IPS-11a (cell line): ENCODE data around the gene ANKRD11.
"Not testable (repeated sequence)": the region's sequence is repeated elsewhere in the genome, so short reads cannot be mapped to it uniquely, and the experiment has no call there.

Experiments
- H3K4me3 ChIP-seq: one replicate; pipeline ENCODE4 v1.5.1; 2013; ENCODE audit warnings: low read depth, low read length, control low read depth

The ANKRD11 gene

DNA sequence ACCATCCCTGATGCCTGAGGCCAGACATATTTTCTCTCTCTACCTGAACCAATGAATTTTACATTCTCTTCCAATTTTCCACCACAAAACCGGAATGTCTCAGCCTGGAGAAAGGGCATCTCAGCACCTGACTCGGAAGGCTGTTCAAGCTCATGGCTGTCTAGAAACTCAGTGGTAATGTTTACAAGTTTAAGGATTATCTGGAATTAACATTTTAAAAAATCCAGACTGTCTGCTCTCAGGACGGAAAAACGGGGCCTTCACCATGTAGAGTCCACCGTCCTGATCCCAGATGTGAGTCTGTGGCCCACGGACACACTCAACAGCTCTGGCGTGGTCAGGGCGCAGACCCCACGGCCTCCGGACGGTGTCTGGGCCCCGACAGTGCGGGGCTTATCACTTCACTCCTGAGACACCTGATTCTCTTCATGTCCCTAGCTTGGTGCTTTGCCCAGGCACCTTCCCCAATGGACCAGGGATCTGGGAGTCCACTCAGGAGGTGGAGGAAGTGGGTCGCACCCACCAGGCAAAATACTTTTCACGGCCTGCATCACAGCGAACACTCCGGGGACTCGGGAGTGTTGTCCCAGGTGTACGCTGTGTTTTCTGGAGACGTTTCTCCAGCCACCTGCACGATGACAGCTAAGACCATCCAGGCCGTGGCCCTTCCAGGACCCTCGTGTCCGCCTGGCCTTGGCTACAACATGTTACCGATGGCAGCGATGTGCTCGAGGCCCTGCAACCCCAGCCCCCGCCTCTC, 171.3 kb downstream of the ANKRD11 start:
- H3K4me3 ChIP-seq: no peak overlapping the region

DNA sequence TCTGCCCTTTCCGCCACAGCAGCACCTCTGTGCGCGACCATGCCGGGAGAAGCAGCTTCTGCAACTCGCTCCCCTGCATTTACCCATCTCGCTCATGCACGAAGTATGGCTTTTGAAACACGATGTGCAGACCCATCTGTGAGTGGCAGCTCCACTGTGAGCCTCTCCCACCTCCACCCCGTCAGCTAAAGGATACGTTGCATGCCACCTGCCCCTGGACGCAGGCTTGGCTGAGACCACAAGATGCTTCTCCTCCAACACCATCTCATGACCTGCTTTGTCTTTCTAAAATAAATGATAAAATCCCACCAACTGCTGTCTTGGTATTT, 172.0 kb downstream of the ANKRD11 start:
- H3K4me3 ChIP-seq: no peak overlapping the region

DNA sequence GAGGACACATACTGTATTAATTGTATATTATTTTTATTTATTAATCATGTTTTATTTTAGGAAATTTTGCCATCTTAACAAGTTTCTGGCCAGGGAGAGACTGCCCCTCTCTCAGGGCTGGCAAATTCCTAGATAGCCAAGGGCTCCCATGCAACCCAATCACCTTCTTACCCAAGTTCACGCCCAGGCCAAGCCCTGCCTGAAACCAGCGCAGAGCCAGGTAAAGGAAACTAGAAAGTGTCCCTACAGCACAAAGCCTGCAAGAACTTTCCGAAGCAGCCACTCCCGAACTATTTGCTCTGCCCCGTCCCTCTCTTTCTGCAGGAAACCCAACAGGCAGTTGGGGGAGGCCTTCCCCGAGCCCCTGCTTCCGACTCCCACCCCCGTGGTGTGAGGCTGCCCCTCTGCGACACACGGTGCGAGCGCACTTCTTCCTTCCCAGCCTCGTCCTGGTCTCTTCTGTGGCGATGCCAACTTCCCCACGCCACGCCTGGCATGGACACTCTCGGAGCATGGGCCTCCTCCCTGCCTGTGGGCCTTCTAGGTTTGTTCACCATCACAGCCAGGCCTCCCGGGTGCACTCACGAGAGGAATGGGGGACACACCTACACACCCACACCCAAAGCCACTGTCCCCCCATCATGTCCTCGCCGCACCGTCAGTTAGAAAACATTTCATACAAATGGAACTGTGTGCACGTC, 172.5 kb downstream of the ANKRD11 start:
- H3K4me3 ChIP-seq: no peak overlapping the region

DNA sequence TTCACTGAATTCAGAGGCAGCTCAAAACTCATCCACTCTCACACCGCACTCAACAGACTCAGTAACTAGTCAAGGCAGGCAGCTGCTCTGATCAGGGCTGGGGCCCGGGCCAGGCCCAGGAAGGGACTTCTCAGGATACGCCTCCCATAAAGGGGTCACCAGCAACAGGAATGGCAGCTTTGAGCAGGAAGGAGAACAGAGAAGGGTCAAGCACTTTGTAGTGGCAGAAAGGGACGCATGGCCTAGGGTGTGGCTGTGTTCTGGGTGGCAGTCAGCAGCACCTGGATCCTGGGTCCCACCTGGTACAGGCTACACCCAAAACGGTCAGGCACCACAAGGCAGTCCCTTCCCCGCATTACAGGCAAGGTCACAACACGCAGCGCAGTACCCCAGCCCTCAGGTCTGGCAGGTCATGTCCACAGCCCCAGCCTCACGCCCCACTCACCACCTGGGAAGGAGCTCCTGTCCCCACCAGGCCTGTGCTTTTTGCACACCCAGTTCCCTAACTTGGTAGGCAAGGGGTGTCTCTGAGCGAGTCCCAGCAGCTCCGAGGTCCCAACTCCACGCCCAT, 173.2 kb downstream of the ANKRD11 start:
- no peak overlapping the region for H3K4me3 ChIP-seq

DNA sequence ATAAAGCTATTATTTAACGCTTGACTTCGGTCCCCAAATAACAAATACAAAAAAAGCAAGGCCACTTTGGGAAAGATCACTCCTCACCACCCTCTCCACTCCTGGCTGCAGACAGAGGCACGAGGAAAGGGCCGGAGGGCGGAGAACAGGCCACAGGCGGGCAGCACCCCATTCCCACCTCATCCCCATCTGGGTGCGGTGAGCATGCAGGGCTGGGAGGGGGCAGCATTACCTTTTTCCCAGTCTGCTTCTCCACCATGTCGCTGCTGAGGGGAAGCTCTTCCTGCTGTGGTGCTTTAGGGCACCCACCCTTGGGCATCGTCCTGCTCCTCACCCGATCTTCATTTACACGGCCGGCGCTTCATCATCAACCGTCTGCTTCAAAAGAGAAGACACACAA, 173.7 kb downstream of the ANKRD11 start:
- H3K4me3 ChIP-seq: no peak overlapping the region

DNA sequence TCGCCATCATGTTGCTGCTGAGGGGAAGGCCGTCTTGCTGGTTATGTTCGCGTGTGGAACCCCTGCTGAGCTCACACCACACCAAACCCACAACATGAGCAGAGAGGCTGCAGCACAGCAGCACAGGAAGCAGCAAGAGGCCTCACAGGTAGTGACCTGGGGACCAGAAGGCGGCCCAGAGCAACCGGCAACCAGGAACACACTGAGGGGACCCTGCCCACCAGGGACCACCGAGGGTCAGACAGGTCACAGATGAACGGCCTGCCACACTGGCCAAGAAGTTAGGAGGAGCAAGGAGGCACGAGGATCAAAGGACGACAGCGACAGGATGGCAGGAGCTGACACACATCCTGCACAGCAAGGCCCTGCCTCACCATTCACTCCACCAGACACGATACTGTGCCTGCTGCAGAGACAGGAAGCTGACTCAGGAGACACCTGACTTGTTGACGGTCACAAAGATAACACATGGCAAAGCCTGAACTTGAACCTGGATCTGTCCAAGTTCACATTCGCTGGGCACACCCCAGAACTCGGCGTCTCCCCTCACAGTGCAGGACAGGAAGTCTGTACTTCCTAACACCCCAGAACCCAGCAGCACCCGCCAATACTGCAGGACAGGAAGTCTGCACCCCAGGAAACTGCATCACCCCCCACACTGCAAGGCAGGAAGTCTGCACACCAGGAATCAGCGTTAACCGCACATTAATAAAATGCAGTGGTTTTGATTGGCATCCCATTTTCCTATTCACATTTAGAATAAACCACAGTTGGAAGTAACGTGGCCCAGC, 174.4 kb downstream of the ANKRD11 start:
- H3K4me3 ChIP-seq: no peak overlapping the region

DNA sequence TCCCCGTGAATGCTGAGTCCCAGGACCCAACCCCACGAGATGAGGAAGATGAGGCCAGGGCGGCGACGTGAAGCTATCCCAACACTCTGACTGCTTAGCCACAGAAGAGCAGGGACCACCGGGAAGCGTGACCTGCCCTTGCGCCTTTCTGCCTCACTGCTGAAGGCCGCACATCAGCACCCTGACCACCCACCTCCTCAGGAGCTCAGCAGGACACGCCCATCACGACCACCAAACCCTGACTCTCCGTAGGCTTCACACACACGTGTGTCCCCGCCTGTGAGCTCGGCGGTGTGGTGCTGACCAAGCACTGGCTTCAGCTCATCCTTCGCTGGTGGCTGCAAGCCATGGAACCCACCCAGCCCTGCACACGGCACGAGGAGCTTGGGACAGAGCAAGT, 175.1 kb downstream of the ANKRD11 start:
- H3K4me3 ChIP-seq: no peak overlapping the region

DNA sequence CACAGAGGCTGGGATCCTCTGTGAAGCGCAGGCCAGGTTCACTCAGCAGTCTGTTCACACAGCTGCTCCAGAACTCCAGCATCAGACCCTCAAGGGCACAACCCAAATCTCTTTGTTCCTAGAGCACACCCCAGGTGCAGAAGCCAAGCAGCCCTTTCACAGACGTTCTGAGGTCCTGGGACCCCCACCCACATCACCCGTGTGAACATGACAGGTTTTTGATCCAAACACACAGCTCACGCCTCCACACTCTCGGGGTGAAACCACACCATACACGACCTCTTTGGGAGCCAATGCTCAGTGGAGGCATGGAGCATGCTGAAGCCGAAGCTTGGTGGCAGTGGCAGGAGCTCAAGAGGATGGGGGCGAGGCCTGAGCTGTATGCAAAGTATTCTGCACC, 175.5 kb downstream of the ANKRD11 start:
- no peak overlapping the region for H3K4me3 ChIP-seq

DNA sequence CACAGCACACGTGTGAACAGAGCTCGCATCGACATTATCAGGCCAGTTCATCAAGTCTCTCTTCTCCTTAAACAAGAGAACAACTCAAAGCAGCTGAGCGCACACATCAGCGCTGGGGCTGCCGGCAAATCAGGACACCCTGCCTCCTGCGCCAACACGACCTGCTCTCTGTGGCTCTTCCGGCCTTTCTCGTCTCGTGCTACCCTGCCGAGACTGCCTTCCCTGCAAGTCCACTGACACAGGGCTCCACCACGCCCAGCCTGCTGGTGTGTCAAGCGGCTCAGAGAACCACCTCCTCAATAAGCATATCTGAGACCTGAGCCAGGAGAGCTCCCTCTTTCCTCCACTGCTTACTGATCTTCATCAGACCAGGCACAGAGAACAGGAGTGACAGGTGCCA, 176.0 kb downstream of the ANKRD11 start:
- H3K4me3 ChIP-seq: no peak overlapping the region

DNA sequence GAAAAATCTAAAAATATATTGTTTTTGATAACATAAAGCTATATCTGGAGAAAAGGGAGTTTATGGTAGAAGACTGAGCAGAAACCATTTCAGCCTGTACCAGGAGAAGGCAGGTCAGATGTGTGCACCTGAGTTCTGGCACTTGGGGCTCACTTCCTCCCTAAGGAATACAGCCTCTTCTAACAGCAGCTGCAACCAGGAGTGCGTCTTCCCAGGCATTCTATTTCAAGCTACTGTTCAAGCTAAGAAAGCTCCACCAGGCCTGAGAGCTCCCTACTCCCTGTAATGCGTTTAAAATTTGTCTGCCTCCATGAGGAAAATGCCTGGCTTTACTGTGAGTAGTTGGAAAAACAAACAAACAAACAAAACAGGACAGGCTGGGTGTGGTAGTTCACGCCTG, 176.8 kb downstream of the ANKRD11 start:
- H3K4me3 ChIP-seq: no peak overlapping the region

DNA sequence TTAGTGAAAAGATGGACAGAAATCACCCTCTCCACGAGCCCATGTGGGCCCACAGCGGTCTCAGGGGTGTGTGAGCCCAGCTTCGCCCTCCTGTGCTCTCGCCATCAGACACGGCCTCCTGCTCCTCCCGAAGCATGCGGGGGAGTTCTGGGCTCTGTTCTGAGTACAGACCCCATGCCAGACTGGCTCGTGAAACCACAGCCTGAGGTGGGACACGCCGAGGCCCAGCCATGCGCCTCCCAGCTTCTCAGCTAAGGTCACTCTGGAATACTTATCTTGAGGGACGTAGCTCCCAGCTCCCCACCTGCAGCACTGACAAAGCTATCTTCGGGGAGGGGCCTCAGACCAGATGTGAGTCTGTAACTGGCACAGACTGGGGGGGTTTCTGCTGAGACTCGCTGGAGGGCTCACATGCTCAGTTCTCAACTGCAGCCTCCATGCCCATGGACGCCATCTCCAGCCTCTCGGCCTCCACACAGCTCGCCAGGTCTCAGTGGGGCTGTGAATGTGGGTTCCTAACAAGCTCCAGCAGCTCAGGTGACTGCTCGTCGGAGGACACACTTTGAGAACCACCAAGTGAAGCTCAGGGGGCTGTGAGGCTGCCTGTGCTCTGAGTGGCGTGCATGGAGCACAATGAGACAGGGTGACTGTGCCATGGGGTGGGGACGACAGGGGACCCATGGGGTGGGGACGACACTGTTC, 177.6 kb downstream of the ANKRD11 start:
- no peak overlapping the region for H3K4me3 ChIP-seq

DNA sequence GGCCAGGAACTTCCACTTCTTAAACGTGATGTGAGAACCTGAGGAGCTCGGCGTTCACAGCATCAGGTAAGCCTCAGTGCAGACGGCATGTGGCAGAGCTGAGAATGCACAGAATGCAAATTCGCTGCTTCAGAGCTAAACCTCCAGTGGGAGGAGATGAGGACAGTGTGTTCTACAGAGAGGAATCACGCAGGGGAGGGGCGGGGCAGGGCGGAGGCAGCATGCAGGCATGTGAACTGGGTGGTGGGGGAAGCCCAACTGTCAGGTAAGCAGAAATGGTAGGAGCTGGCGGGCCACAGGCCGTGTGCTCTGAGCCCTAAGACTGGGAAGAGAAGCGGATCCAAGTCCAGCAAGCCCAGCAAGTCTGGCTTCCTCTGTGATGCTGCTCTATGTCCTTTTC, 178.2 kb downstream of the ANKRD11 start:
- H3K4me3 ChIP-seq: no peak overlapping the region

DNA sequence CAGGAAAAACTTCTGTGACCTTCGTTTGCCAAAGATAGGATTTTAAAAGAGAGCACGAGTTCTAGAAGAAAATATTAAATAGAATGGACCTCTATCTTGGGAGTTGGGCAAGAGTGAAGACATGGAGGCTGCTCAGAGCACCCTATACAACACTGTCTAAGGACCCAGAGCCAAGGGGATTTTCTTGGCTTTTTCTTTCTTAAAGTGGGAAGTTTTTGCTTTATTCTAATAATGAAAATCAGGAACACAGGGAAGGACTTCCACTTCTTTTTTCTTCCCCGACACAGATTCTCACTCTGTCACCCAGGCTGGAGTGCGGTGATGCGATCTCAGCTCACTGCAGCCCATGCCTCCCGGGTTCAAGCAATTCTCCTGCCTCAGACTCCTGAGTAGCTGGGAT, 178.7 kb downstream of the ANKRD11 start:
- no peak overlapping the region for H3K4me3 ChIP-seq

DNA sequence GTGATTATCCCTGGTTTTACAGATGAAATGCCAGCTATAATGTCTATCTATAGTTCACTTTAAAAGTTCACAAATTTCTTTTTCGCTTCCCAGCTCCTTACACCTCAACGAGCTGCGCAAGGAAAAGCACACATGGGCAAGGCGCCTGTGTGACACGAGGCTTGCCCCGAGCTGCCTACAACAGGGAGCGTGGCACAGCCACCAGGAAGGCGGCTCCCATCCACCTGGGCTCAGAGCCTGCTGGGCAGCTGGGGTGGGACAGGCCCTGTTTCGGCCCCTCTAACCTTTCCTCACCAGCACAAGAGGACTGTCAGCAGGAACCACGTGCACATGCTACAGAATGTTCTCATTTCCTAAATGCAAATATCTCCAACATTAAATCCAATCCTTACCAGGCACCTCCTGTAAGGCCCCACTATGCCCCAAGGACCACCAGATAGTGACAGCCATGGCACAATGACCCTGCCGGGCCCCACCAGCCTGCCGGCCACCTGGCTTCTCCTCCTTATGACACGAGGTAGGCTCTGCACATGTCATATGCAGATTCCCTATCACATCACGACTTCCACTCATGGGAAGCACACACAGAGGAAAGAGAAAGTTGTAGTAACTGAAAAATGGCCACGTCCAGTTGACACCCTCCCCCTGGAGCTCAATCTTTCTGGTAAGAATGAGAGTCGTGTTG, 180.8 kb downstream of the ANKRD11 start:
- no peak overlapping the region for H3K4me3 ChIP-seq

DNA sequence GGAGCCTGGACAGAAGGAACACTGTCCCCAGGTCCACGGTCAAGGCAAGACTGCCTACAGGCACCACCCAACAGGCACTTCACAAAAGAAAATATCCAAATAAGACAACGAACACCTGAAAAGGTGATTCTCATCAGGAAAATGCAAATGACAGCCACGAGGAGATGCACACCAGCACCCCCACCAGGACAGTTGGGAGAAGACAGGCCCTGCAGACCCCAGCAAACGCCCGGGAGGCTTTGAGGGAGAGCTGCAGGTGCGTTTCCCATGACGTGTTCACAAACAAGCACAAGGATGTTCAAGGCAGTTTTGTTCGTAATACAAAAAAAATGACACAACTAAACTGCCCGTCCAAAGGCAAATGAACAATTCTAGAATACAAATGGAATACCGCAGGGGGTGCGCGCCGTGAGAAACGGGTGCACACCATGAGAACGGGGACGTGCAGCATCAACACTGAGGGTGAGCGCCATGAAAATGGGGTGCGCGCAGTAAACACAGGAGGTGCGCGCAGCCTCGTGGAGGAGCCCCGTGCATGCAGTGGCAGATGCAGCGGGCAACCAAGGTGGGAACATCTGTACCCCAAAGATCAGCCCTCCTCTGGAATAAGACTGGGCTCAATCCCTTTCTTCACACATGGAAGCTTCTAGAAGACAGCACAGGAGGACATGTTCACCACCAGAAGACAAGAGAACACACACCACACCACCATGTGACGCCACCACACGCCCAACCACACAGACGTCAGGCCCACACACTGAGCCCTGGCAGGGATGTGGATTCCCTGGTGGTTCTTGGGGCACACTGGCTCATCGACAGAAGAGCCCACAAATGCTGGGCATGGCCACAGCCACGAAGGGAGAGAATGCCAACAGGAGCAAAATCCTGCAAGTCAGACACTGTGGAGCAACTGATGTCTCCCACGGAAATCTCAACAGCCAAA, 181.7 kb downstream of the ANKRD11 start:
- H3K4me3 ChIP-seq: no peak overlapping the region

DNA sequence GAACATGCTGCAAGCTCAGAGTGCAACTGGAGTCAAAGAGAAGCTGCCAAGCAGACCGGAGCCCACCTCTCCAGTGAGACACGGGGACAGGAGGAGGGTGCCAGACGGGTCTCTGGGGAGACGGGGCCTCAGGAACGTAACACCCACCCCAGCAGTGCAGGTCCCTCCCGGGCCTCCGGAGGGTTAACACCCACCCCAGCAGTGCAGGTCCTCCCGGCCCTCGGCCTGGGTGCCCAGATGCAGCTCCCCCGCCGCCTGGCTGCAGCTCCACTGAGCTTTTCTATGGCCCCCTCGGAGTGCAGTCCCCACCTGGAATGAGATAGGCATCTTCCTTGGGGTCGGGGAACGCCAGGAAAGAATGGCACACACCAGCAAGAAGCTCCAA, 182.9 kb downstream of the ANKRD11 start:
- no peak overlapping the region for H3K4me3 ChIP-seq

DNA sequence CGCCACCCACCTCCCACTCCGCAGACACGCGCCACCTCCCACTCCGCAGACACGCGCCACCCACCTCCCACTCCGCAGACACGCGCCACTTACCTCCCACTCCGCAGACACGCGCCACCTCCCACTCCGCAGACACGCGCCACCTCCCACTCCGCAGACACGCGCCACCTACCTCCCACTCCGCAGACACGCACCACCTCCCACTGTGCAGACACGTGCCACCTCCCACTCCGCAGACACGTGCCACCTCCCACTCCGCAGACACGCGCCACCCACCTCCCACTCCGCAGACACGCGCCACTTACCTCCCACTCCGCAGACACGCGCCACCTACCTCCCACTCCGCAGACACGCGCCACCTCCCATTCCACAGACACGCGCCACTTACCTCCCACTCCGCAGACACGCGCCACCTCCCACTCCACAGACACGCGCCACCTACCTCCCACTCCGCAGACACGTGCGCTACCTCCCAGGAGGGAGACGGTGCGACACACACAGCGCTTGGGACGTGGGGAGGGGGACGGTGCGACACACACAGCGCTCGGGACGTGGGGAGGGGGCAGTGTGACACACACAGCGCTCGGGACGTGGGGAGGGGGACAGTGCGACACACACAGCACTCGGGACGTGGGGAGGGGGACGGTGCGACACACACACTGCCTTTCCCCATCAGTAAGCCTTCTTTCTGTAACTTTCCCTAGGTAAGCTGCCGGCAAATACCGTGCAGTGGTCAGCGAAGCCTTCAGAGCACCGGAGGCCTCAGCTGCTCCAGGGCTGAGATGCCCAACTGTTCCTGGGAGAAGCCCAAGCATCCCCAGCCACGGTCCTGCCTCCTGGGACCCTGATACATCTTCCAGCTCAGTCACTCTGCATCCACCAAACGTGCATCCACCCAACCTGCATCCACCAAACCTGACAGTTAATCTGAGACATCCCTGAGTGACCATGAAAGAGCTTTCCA, 183.6 kb downstream of the ANKRD11 start:
- not testable (repeated sequence) for H3K4me3 ChIP-seq
